SK-N-SH (cell line): Measurements from ENCODE around the gene TRIM44.

ENCODE experiments used
- FOSL2 ChIP-seq: IDR thresholded peaks from 2 replicates; pipeline ENCODE4 v1.4.0; 2012; ENCODE audit warnings: low read depth, mild to moderate bottlenecking, moderate library complexity, borderline replicate concordance
- MXI1 ChIP-seq: IDR thresholded peaks from 2 replicates; pipeline ENCODE4 v1.6.1; 2012; ENCODE audit warnings: mild to moderate bottlenecking, low read depth, low read length, improper control_type of control experiment
- TF ChIP-seq, protein P1 (sequence below): fragments of 200-600 bp; sonication (generic); IDR thresholded peaks from 2 replicates; pipeline ENCODE4 v1.6.1; 2017; ENCODE audit warnings: antibody characterized with exemption, mild to moderate bottlenecking, moderate library complexity

DNA sequence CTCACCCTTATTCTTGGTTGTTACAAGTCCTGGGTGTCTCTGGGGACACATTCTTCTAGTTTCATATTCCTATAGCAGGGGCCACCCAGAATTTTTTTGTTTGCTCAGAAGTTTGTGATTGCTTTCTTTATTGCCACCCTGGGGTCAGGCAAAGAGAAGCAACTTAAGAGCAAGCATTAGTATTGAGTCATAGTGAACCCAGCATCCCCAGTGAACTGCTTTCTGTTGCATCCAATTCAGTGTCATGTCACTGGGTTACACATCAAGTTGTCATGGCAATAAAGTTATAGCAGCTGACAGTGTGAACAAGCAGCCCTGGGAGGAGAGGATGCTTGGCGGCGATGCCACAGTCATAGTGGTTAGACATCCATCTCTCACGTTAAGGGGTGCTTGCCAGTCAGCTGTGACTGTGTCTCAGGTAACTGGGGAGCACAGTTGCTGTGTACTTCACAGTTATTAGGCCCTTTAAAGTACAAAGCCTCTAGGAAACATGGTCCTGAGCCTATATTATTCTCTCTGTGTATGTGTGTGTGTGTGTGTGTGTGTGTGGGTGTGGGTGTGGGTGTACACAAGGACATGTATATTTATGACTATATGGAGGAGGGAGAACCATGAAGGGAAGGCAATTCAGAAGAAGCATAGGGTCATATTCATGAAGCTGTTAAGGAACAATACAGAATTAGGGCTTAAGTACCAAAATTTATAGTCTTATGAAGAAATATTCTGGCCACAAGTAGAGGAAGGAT is 52.5 kb downstream of the TRIM44 start:
- TF ChIP-seq, protein P1, sequence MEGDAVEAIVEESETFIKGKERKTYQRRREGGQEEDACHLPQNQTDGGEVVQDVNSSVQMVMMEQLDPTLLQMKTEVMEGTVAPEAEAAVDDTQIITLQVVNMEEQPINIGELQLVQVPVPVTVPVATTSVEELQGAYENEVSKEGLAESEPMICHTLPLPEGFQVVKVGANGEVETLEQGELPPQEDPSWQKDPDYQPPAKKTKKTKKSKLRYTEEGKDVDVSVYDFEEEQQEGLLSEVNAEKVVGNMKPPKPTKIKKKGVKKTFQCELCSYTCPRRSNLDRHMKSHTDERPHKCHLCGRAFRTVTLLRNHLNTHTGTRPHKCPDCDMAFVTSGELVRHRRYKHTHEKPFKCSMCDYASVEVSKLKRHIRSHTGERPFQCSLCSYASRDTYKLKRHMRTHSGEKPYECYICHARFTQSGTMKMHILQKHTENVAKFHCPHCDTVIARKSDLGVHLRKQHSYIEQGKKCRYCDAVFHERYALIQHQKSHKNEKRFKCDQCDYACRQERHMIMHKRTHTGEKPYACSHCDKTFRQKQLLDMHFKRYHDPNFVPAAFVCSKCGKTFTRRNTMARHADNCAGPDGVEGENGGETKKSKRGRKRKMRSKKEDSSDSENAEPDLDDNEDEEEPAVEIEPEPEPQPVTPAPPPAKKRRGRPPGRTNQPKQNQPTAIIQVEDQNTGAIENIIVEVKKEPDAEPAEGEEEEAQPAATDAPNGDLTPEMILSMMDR = no peak
- no peak for TF ChIP-seq FOSL2
- no peak for TF ChIP-seq MXI1
